Measurements from ENCODE around the gene CLCA1. TPM values are rescaled to one million over a fixed set of nuclear protein-coding genes. Genes with fewer than 3 reads are reported as not detected.

The CLCA1 gene
- total RNA-seq, 1 donor from 2014 or later, result not detected

DNA sequence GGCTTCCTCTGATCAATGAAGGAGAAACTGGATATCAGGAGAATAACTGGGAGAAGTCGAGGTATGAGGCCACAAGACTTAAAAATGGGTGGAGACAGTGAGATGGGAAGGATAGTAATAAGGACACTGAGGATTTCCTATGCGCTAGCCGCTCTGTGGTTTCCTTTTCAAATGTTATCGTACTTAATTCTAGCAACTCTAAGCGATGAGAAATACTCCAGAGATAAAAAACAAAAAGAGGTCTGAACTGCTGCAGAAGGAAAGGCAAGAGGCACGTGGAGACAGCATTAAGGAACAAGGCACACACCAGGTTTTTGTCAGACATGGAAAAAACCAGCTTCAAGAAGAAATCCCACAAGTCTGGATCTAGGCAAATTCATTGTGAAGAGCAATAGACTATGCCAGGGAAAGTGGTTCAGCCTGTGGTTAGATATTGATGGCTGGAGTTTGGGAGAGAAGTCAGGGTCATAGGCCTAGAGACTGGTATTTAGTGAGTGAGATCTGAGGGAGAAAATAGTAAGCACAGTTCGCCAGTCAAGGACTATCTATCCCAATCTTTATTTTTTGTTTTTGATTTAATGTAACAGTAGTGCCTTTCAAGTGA, 39.5 kb upstream of the CLCA1 start:
- no peak for DNase-seq
- peaks cover 18% of the 10 kb centered on the region for H3K4me1 ChIP-seq
- no peak for ATAC-seq
- H3K36me3 ChIP-seq, result no peaks in the 10 kb centered on the region
- intact Hi-C loops (cut with DNase I), result no loop called here
- peak overlapping the region; percentile 74 for H3K27ac ChIP-seq
- no peaks in the 10 kb centered on the region for H3K9me3 ChIP-seq
- no peak for TF ChIP-seq CTCF (IDR thresholded peaks at IDR 0.05)
- H3K4me3 ChIP-seq, result no peak overlapping the region
- no peaks in the 10 kb centered on the region for H3K27me3 ChIP-seq

DNA sequence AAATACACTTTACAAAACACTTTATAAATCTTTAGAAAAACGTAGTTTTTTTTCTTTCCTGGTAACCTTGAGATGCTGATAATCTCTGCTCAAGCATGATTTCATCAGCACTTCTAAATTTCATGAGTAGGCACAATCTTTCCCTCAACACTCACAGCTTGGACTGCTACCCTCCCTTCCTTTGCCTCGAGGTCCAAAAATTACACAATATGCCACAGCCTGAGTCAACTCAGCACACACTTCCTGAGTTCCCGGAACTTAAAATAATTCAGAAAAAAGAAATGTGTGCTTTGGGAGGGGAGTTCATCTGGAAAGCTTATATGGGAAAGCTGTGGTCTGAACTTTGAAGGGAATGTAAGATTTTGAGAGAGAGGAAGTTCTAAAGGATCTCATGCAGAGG, 38.9 kb upstream of the CLCA1 start:
- no peaks in the 10 kb centered on the region for H3K36me3 ChIP-seq
- H3K4me1 ChIP-seq, result peaks cover 18% of the 10 kb centered on the region
- H3K27me3 ChIP-seq, result no peaks in the 10 kb centered on the region
- no peak overlapping the region for H3K4me3 ChIP-seq
- H3K9me3 ChIP-seq, result no peaks in the 10 kb centered on the region
- no peak for DNase-seq
- peak; percentile 98 for ATAC-seq
- H3K27ac ChIP-seq, result peak overlapping the region; percentile 78
- no peak for TF ChIP-seq CTCF (IDR thresholded peaks at IDR 0.05)
- intact Hi-C loops (cut with DNase I), result no loop called here

GRCh38 chr1:86430376-86430775, 38.4 kb upstream of the CLCA1 start:
- Histone ChIP-seq H3K27me3 (no peaks in the 10 kb centered on the region), H3K36me3 (no peaks in the 10 kb centered on the region), H3K27ac (peak overlapping the region; percentile 78), H3K4me1 (peaks cover 18% of the 10 kb centered on the region), H3K9me3 (no peaks in the 10 kb centered on the region), H3K4me3 (no peak overlapping the region)
- peak; percentile 60 for ATAC-seq
- intact Hi-C loops (cut with DNase I), result no loop called here
- no peak for TF ChIP-seq CTCF (IDR thresholded peaks at IDR 0.05)
- no peak for DNase-seq

- DNase-seq (no peak), ATAC-seq (no peak)
- H3K4me3 ChIP-seq, result no peak overlapping the region
- H3K27ac ChIP-seq, result no peak overlapping the region
- no peaks in the 10 kb centered on the region for H3K36me3 ChIP-seq
- no peaks in the 10 kb centered on the region for H3K27me3 ChIP-seq
- peaks cover 13% of the 10 kb centered on the region for H3K4me1 ChIP-seq
- no peaks in the 10 kb centered on the region for H3K9me3 ChIP-seq
- TF ChIP-seq CTCF (IDR thresholded peaks at IDR 0.05), result no peak
- intact Hi-C loops (cut with DNase I), result no loop called here
Observed at GRCh38 chr1:86434059-86434458, 34.7 kb upstream of the CLCA1 start.

DNA sequence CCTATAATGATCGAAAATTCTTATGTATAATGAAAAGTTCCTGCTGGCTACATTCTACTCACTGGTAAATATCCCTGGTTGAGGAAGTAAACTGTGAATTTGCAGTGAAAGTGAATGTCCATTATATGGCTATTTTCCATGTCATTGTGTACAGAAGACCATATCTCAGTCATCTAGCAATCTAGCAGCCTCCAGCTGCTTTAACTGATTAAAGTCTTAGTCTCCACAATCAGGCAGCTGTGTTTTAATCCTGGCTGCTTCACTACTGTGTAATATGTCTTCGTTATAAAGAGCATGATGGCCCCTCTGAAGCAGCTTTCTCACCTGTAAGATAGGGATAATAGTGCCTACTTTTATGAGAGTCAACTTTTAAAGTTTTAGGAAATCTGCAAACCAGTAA, 33.4 kb upstream of the CLCA1 start:
- Histone ChIP-seq H3K36me3 (no peaks in the 10 kb centered on the region), H3K9me3 (no peaks in the 10 kb centered on the region), H3K27ac (no peak overlapping the region), H3K4me1 (peaks cover 4% of the 10 kb centered on the region), H3K27me3 (no peaks in the 10 kb centered on the region), H3K4me3 (no peak overlapping the region)
- no peak for TF ChIP-seq CTCF (IDR thresholded peaks at IDR 0.05)
- intact Hi-C loops (cut with DNase I), result no loop called here
- DNase-seq (no peak), ATAC-seq (no peak)

GRCh38 chr1:86436041-86436440, 32.7 kb upstream of the CLCA1 start:
- Histone ChIP-seq H3K27ac (no peak overlapping the region), H3K4me1 (no peaks in the 10 kb centered on the region), H3K9me3 (no peaks in the 10 kb centered on the region), H3K27me3 (no peaks in the 10 kb centered on the region), H3K36me3 (no peaks in the 10 kb centered on the region), H3K4me3 (no peak overlapping the region)
- intact Hi-C loops (cut with DNase I), result no loop called here
- no peak for ATAC-seq
- TF ChIP-seq CTCF (IDR thresholded peaks at IDR 0.05), result no peak
- DNase-seq, result no peak

All from upper lobe of right lung (tissue), 1 donor.